SK-N-SH treated with all-trans-retinoic acid at 6 μM for 48 hours (cell line): ENCODE data around the gene TMC3.

Source experiments
- ATAC-seq: fragments of 200-7000 bp; cut with Tn5 transposase; 3 replicates; pipeline ENCODE4 v1.9.1; 2020; ENCODE audit warnings: mild to moderate bottlenecking, moderate library complexity
- ARNTL ChIP-seq: fragments of 450-650 bp; formaldehyde crosslinking; IDR thresholded peaks from 2 replicates; pipeline ENCODE4 v1.5.0; 2020; ENCODE audit warnings: low read depth, mild to moderate bottlenecking, moderate library complexity, borderline replicate concordance
- BACH2 ChIP-seq: fragments of 250-450 bp; sonication (Bioruptor Pico); IDR thresholded peaks from 2 replicates; pipeline ENCODE4 v1.9.0; 2021; ENCODE audit warnings: mild to moderate bottlenecking, borderline replicate concordance
- CREB5 ChIP-seq: fragments of 250-450 bp; sonication (Bioruptor Pico); IDR thresholded peaks from 2 replicates; pipeline ENCODE4 v1.5.1; 2020; ENCODE audit warnings: low read depth, mild to moderate bottlenecking, moderate library complexity
- CSDC2 ChIP-seq: fragments of 250-450 bp; sonication (Bioruptor Pico); IDR thresholded peaks from 2 replicates; pipeline ENCODE4 v1.5.0; 2020; ENCODE audit warnings: mild to moderate bottlenecking, moderate library complexity
- CSRNP3 ChIP-seq: fragments of 250-450 bp; sonication (Bioruptor Pico); IDR thresholded peaks from 2 replicates; pipeline ENCODE4 v1.5.1; 2021; ENCODE audit warnings: mild to moderate bottlenecking, moderate library complexity
- ESRRG ChIP-seq: fragments of 250-450 bp; sonication (Bioruptor Pico); IDR thresholded peaks from 2 replicates; pipeline ENCODE4 v1.6.1; 2021; ENCODE audit warnings: mild to moderate bottlenecking
- GLIS3 ChIP-seq: fragments of 250-450 bp; sonication (Bioruptor Pico); IDR thresholded peaks from 2 replicates; pipeline ENCODE4 v1.5.0; 2020; ENCODE audit warnings: mild to moderate bottlenecking, moderate library complexity
- ISL1 ChIP-seq: fragments of 250-450 bp; sonication (Bioruptor Pico); IDR thresholded peaks from 2 replicates; pipeline ENCODE4 v2.1.2; 2022; ENCODE audit warnings: mild to moderate bottlenecking, moderate library complexity
- OSR1 ChIP-seq: fragments of 250-450 bp; sonication (Bioruptor Pico); IDR thresholded peaks from 2 replicates; pipeline ENCODE4 v1.8.0; 2022; ENCODE audit warnings: moderate library complexity, mild to moderate bottlenecking, inconsistent platforms
- PATZ1 ChIP-seq: fragments of 250-450 bp; sonication (Bioruptor Pico); IDR thresholded peaks from 2 replicates; pipeline ENCODE4 v1.8.0; 2020; ENCODE audit warnings: mild to moderate bottlenecking, moderate library complexity, borderline replicate concordance
- PPARA ChIP-seq: fragments of 250-450 bp; sonication (Bioruptor Pico); IDR thresholded peaks from 2 replicates; pipeline ENCODE4 v1.5.0; 2020; ENCODE audit warnings: mild to moderate bottlenecking, borderline replicate concordance
- RARB ChIP-seq: fragments of 250-450 bp; sonication (Bioruptor Pico); IDR thresholded peaks from 2 replicates; pipeline ENCODE4 v1.8.0; 2021; ENCODE audit warnings: mild to moderate bottlenecking, moderate library complexity
- SNAI2 ChIP-seq: fragments of 250-450 bp; sonication (Bioruptor Pico); IDR thresholded peaks from 2 replicates; pipeline ENCODE4 v1.5.0; 2020; ENCODE audit warnings: mild to moderate bottlenecking, moderate library complexity
- TCF4 ChIP-seq: fragments of 250-450 bp; sonication (Bioruptor Pico); IDR thresholded peaks from 2 replicates; pipeline ENCODE4 v1.8.0; 2021; ENCODE audit warnings: mild to moderate bottlenecking, moderate library complexity, borderline replicate concordance
- TOX ChIP-seq: fragments of 250-450 bp; sonication (Bioruptor Pico); IDR thresholded peaks from 2 replicates; pipeline ENCODE4 v1.8.0; 2021; ENCODE audit warnings: mild to moderate bottlenecking, moderate library complexity, borderline replicate concordance
- ZC3H10 ChIP-seq: fragments of 250-450 bp; sonication (Bioruptor Pico); IDR thresholded peaks from 2 replicates; pipeline ENCODE4 v1.5.1; 2021; ENCODE audit warnings: mild to moderate bottlenecking, moderate library complexity
- ZFP3 ChIP-seq: fragments of 250-450 bp; sonication (Bioruptor Pico); IDR thresholded peaks from 2 replicates; pipeline ENCODE4 v1.5.0; 2020; ENCODE audit warnings: mild to moderate bottlenecking, moderate library complexity
- ZFP30 ChIP-seq: fragments of 450-650 bp; formaldehyde crosslinking; IDR thresholded peaks from 2 replicates; pipeline ENCODE4 v1.5.0; 2022; ENCODE audit warnings: mild to moderate bottlenecking, moderate library complexity
- ZNF565 ChIP-seq: fragments of 450-650 bp; formaldehyde crosslinking; conservative IDR thresholded peaks from 2 replicates; pipeline ENCODE4 v1.5.0; 2020; ENCODE audit warnings: low read depth, mild to moderate bottlenecking, moderate library complexity
- ZNF70 ChIP-seq: fragments of 450-650 bp; formaldehyde crosslinking; IDR thresholded peaks from 2 replicates; pipeline ENCODE4 v1.5.0; 2020; ENCODE audit warnings: mild to moderate bottlenecking, moderate library complexity
- ZNF8 ChIP-seq: fragments of 450-650 bp; formaldehyde crosslinking; IDR thresholded peaks from 2 replicates; pipeline ENCODE4 v1.5.0; 2020; ENCODE audit warnings: mild to moderate bottlenecking, moderate library complexity
- TF ChIP-seq, protein P1 (sequence below): fragments of 250-450 bp; sonication (Bioruptor Pico); IDR thresholded peaks from 2 replicates; pipeline ENCODE4 v1.8.0; 2021; ENCODE audit warnings: low read depth, mild to moderate bottlenecking, moderate library complexity, borderline replicate concordance

The TMC3 gene

DNA sequence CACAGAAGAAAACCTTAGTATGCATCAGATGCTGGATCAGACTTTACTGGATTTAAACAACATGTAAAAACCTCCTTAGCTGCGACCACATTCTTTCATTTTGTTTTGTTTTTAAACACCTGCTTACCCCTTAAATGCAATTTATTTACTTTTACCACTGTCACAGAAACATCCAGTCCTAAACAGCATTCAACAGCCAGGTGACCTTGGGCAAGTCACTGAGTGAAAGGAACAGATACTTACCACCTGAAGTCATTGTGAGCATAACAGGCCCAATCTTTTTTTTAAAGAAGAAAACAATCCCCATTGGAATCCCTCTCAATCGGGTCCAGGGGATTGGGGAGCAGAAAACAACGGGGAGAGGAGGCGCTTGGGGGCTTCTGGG, 50.5 kb downstream of the TMC3 start:
- TF ChIP-seq ISL1 (no peak), ARNTL (no peak), ESRRG (CRISPR knock-in tag) (no peak), ZNF8 (no peak)
- ATAC-seq = peak; percentile 2

DNA sequence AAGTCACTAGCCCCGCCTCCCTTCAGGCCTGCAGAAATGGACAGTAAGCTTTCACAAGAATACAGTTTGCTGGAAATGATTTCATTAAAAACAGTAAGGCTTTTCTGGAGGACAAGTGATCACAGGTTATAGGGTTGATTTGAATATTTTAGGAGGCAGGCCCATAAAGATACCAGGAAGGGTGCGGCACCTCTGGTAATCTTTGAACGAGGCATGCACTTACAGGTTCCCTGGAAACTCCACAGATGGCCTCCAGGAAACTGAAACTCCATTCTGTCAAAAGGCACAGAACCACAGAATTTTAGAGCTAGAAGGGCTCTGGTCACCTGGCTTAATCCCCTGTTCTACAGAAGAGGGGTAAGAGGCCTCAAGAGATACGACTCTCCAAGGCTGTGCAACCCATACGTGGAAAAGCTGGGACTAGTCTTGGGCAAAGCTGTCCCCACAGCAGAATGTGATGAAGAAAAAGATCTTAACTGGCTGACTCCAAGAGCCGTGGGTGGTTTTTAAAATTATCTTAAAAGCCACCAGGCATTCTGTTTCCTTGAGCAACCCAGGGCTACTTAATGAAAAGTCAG, 51.2 kb downstream of the TMC3 start:
- TF ChIP-seq ZNF565 (CRISPR knock-in tag) = no peak
- TF ChIP-seq ZNF8 = no peak
- no peak for TF ChIP-seq ZNF70 (CRISPR knock-in tag)
- TF ChIP-seq ISL1 = no peak
- TF ChIP-seq TCF4 (CRISPR knock-in tag) = no peak
- TF ChIP-seq PPARA (CRISPR knock-in tag) = no peak
- no peak for TF ChIP-seq ARNTL
- TF ChIP-seq GLIS3 (CRISPR knock-in tag) = no peak
- TF ChIP-seq ZFP30 (CRISPR knock-in tag) = no peak
- no peak for TF ChIP-seq OSR1 (CRISPR knock-in tag)
- no peak for TF ChIP-seq SNAI2
- no peak for TF ChIP-seq CSRNP3 (CRISPR knock-in tag)
- TF ChIP-seq BACH2 (CRISPR knock-in tag) = no peak
- no peak for TF ChIP-seq ZFP3 (CRISPR knock-in tag)
- no peak for TF ChIP-seq TOX (CRISPR knock-in tag)
- no peak for TF ChIP-seq CSDC2 (CRISPR knock-in tag)
- TF ChIP-seq ZC3H10 = no peak
- no peak for TF ChIP-seq PATZ1 (CRISPR knock-in tag)
- TF ChIP-seq CREB5 (CRISPR knock-in tag) = no peak
- TF ChIP-seq, protein P1, sequence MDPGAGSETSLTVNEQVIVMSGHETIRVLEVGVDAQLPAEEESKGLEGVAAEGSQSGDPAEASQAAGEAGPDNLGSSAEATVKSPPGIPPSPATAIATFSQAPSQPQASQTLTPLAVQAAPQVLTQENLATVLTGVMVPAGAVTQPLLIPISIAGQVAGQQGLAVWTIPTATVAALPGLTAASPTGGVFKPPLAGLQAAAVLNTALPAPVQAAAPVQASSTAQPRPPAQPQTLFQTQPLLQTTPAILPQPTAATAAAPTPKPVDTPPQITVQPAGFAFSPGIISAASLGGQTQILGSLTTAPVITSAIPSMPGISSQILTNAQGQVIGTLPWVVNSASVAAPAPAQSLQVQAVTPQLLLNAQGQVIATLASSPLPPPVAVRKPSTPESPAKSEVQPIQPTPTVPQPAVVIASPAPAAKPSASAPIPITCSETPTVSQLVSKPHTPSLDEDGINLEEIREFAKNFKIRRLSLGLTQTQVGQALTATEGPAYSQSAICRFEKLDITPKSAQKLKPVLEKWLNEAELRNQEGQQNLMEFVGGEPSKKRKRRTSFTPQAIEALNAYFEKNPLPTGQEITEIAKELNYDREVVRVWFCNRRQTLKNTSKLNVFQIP (CRISPR knock-in tag) = no peak
- no peak for ATAC-seq

DNA sequence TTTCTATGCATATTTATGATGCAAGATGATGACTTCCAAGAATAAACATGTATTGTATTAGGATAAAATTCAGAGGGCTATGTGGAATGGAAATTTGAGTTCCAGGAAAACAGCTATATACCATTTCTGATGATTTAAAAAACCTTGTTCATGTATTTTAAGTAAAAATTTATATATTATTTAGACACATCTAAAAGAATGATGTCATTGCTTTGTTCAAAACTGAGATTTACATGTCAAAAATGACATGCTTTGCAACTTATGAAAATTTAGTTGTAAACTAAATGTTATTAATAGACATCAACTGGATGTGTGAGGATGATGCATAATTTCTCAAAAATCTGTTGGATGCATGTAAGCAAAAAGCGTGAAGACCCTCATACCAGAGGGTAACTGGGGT, 52.3 kb downstream of the TMC3 start:
- no peak for ATAC-seq
- TF ChIP-seq CREB5 (CRISPR knock-in tag) (no peak), BACH2 (CRISPR knock-in tag) (no peak), ZFP30 (CRISPR knock-in tag) (no peak), ZFP3 (CRISPR knock-in tag) (no peak), SNAI2 (no peak), ARNTL (no peak), TOX (CRISPR knock-in tag) (no peak), RARB (CRISPR knock-in tag) (no peak), CSRNP3 (CRISPR knock-in tag) (no peak), CSDC2 (CRISPR knock-in tag) (no peak)
